GM12872 (cell line): Measurements from ENCODE around the gene ANKRD44.

ENCODE experiments used
- CTCF ChIP-seq: IDR thresholded peaks from 3 replicates; pipeline ENCODE4 v1.5.1; 2011; ENCODE audit warnings: low read depth, mild to moderate bottlenecking, low read length, moderate library complexity; ENCODE audit not compliant: insufficient read depth

The ANKRD44 gene

GRCh38 chr2:197079414-197079813 lies 231.2 kb downstream of the ANKRD44 start:
- TF ChIP-seq CTCF = no peak

DNA sequence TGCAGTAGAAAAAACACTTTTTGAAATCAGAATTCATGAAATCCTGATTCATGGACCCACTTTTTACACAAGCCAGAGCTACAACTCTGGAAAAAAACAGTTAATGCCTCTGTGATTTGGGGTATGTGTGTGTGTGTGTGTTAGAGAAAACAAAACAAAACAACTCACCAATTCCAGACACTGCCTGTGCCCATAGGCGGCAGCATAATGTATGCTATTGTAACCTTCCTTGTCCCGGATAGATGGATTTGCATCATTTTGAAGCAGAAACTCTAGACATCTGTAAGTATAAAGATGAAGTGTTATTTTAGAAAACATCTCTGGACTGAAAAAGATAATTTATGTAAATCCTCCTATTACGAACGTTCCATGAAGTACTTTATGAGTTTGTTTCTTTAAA lies 232.0 kb downstream of the ANKRD44 start:
- TF ChIP-seq CTCF = no peak

- no peak for TF ChIP-seq CTCF
Measured at GRCh38 chr2:197077336-197077735, 233.2 kb downstream of the ANKRD44 start.

GRCh38 chr2:197076652-197077051 lies 233.9 kb downstream of the ANKRD44 start:
- no peak for TF ChIP-seq CTCF

DNA sequence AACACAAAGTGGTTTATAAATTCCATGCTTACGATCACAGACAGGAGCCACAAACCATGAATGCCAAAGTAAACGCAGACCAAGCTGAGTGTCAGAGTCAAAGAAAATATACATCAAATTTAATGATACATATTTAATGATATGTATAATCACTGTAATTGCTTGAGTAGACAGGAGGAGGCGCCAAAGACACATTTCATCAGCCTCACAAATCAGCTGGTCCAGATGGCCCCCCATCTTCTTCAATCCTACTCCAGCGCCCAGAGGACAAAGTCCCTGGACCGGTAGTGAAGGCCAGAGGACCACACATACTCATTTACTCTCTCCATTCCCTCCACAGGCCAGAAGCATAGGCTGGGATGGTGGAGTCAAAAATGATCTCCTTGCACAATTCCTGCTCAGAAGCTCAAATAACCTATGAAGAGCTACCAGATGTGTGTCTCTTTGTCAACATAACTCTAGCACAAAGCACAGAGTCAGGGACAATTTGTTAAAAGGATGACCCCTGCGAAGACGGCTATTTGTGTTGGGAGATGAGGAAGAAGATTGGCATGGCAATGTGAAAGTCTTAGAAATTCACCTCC lies 234.7 kb downstream of the ANKRD44 start:
- TF ChIP-seq CTCF = peak; percentile 47; the same call in 2 of the 3 replicates

GRCh38 chr2:197075281-197075680 lies 235.3 kb downstream of the ANKRD44 start:
- no peak for TF ChIP-seq CTCF

DNA sequence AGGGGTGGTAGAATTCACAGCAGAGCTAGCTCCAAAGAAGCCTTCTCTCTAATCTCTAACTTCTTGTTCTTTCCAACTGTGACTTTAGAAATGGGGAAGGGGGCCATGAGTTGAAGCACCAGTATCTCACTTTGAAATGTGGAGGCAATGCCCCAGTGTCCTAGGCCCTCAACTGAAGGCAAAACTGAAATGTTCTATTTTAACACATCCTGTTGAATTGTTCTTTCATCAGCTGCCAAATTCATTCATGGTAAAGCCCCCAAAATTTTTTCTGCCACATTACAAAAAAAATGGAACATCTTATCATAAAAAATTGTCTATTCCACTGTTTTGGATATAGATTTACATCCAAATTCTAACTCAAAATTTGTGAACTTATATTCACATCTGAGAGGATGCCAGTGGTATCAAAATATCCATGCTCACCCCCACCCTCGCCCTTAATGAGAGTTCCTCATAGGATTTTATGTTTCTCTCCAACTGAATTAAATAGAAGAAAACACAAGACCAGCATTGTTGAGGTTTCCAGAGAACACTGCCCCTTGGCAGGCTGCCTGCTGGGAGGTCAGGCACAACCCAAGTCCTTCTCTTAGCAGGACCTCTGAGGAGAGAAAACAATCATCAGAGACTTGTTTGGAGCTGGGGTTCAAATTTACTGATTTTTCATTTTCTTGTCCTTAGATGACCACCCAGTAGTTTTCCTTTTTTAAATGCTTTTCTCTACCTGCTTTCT lies 236.7 kb downstream of the ANKRD44 start:
- no peak for TF ChIP-seq CTCF
